OCI-LY3 (cell line): ENCODE data around the gene CSRNP3.

Source experiments
- H2AFZ ChIP-seq: fragments of 200-600, 300-600 bp; shearing (Covaris generic); 2 replicates; pipeline ENCODE4 v1.6.0; 2014; ENCODE audit warnings: antibody characterized with exemption, low read depth, low read length
- H3K27ac ChIP-seq: fragments of 200-600, 300-600 bp; sonication (generic); 2 replicates; pipeline ENCODE4 v1.5.1; 2014; ENCODE audit warnings: mild to moderate bottlenecking, low read length, moderate library complexity, mixed read lengths
- H3K27me3 ChIP-seq: fragments of 200-600, 300-600 bp; sonication (generic); 2 replicates; pipeline ENCODE4 v1.6.1; 2014; ENCODE audit warnings: low read depth, low read length, mixed read lengths
- H3K36me3 ChIP-seq: fragments of 200-600, 300-600 bp; sonication (generic); replicated peaks from 2 replicates; pipeline ENCODE3; 2014; ENCODE audit warnings: low read depth, low read length, mixed read lengths
- H3K4me1 ChIP-seq: fragments of 300-600, 200-600 bp; sonication (generic); 2 replicates; pipeline ENCODE4 v1.6.1; 2014; ENCODE audit warnings: low read length, mixed read lengths
- H3K4me2 ChIP-seq: fragments of 200-600, 300-600 bp; sonication (generic); 2 replicates; pipeline ENCODE4 v1.6.1; 2014; ENCODE audit warnings: low read length, mixed read lengths
- H3K4me3 ChIP-seq: fragments of 300-600, 200-600 bp; sonication (generic); 2 replicates; pipeline ENCODE4 v1.5.1; 2014; ENCODE audit warnings: antibody characterized with exemption, mild to moderate bottlenecking, low read length, moderate library complexity
- H3K79me2 ChIP-seq: fragments of 300-600, 200-600 bp; shearing (Covaris generic); 2 replicates; pipeline ENCODE4 v1.6.1; 2014; ENCODE audit warnings: mild to moderate bottlenecking, low read length, mixed read lengths
- H3K9ac ChIP-seq: fragments of 300-600, 200-600 bp; shearing (Covaris generic); 2 replicates; pipeline ENCODE4 v1.6.0; 2014; ENCODE audit warnings: mild to moderate bottlenecking, low read length, moderate library complexity
- H3K9me3 ChIP-seq: fragments of 200-600, 300-600 bp; shearing (Covaris generic); 2 replicates; pipeline ENCODE4 v1.6.1; 2014; ENCODE audit warnings: low read length, mixed read lengths; ENCODE audit not compliant: insufficient read depth
- H4K20me1 ChIP-seq: fragments of 200-600, 300-600 bp; sonication (generic); 2 replicates; pipeline ENCODE4 v1.6.1; 2016; ENCODE audit warnings: low read length, mixed read lengths; ENCODE audit not compliant: insufficient read depth
- EZH2phosphoT487 ChIP-seq: fragments of 200-600 bp; shearing (Covaris generic); IDR thresholded peaks from 2 replicates; pipeline ENCODE4 v1.6.1; 2018; ENCODE audit warnings: antibody characterized with exemption, mixed run types, low read depth
- TF ChIP-seq, protein P1 (sequence below): fragments of 200-600, 300-600 bp; sonication (generic); IDR thresholded peaks from 2 replicates; pipeline ENCODE4 v1.5.1; 2014; ENCODE audit warnings: antibody characterized with exemption, low read length, low read depth

The CSRNP3 gene

DNA sequence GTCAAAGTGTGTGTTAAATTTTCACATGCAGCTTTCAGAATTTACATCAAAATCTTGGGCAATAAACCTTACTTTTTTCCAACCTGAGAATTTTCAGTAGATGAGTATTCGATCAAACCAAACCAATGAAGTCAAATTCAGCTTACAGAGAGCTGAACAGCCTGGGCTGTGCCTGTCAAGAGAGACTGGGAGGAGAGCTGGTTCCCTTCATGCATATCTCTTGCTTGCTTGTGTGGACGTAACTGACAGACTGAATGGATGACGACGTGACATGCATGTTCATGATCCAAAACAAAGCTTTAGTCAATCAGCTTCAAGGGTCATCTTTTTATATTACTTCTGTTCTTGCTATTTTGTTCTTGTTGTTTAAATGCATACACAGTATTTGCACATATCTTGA lies 179.3 kb downstream of the CSRNP3 start:
- H3K9me3 ChIP-seq = no peaks in the 10 kb centered on the region
- no peak overlapping the region for H3K27ac ChIP-seq
- TF ChIP-seq, protein P1, sequence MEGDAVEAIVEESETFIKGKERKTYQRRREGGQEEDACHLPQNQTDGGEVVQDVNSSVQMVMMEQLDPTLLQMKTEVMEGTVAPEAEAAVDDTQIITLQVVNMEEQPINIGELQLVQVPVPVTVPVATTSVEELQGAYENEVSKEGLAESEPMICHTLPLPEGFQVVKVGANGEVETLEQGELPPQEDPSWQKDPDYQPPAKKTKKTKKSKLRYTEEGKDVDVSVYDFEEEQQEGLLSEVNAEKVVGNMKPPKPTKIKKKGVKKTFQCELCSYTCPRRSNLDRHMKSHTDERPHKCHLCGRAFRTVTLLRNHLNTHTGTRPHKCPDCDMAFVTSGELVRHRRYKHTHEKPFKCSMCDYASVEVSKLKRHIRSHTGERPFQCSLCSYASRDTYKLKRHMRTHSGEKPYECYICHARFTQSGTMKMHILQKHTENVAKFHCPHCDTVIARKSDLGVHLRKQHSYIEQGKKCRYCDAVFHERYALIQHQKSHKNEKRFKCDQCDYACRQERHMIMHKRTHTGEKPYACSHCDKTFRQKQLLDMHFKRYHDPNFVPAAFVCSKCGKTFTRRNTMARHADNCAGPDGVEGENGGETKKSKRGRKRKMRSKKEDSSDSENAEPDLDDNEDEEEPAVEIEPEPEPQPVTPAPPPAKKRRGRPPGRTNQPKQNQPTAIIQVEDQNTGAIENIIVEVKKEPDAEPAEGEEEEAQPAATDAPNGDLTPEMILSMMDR = no peak
- no peak for TF ChIP-seq EZH2phosphoT487
- no peak overlapping the region for H2AFZ ChIP-seq
- H4K20me1 ChIP-seq = no peaks in the 10 kb centered on the region
- H3K27me3 ChIP-seq = no peaks in the 10 kb centered on the region
- no peaks in the 10 kb centered on the region for H3K4me1 ChIP-seq
- H3K79me2 ChIP-seq = no peaks in the 10 kb centered on the region
- H3K9ac ChIP-seq = no peak overlapping the region
- no peak overlapping the region for H3K4me3 ChIP-seq
- H3K4me2 ChIP-seq = no peak overlapping the region
- H3K36me3 ChIP-seq = no peaks in the 10 kb centered on the region

GRCh38 chr2:165651233-165651632 lies 181.7 kb downstream of the CSRNP3 start:
- no peak overlapping the region for H3K4me3 ChIP-seq
- no peaks in the 10 kb centered on the region for H3K79me2 ChIP-seq
- no peak overlapping the region for H3K27ac ChIP-seq
- no peak overlapping the region for H3K4me2 ChIP-seq
- H2AFZ ChIP-seq = no peak overlapping the region
- no peaks in the 10 kb centered on the region for H4K20me1 ChIP-seq
- TF ChIP-seq EZH2phosphoT487 = no peak
- TF ChIP-seq, protein P1 = no peak
- H3K9me3 ChIP-seq = no peaks in the 10 kb centered on the region
- H3K4me1 ChIP-seq = no peaks in the 10 kb centered on the region
- no peaks in the 10 kb centered on the region for H3K36me3 ChIP-seq
- H3K9ac ChIP-seq = no peak overlapping the region
- H3K27me3 ChIP-seq = no peaks in the 10 kb centered on the region

DNA sequence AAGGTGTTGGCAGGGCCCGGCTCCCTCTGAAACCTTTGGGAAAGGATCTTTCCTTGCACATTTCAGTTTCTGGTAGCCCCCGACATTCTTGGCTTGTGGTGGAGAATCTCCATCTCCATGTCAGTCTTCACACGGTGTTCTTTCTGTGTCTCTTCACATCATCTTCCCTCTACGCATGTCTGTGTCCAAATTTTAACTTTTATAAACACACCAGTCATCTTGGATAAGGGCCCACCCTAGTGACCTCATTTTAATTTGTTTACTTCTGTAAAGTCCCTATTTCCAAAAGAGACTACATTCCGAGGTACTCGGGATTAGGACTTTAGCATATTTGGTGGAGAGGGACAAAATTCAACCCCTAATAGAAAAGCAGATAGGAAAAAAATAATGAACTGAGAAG lies 186.2 kb downstream of the CSRNP3 start:
- Histone ChIP-seq H3K36me3 (no peaks in the 10 kb centered on the region), H3K4me1 (no peaks in the 10 kb centered on the region), H3K4me2 (no peak overlapping the region), H3K9me3 (no peaks in the 10 kb centered on the region), H3K79me2 (no peaks in the 10 kb centered on the region), H2AFZ (no peak overlapping the region), H3K4me3 (no peak overlapping the region), H3K9ac (no peak overlapping the region), H3K27me3 (no peaks in the 10 kb centered on the region), H3K27ac (no peak overlapping the region), H4K20me1 (no peaks in the 10 kb centered on the region)
- TF ChIP-seq, protein P1 = no peak
- TF ChIP-seq EZH2phosphoT487 = no peak

DNA sequence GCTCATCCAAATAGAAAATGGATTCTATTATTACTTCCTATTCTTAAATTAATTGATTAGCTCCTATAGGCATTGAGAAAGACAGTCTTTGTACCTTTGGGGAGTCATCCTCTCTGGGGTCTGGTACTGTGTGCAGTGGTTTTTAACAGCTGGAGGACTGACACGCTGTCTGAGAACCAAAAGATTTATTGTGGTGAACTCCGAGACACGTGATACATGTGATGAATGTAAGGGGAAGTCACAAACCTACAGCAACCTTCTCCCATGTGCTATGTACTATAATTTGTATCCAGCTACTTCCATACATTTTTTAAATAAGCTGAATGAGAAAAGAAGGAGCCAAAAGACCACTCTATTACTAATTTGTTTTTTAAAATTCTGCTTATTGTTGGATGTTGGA lies 190.9 kb downstream of the CSRNP3 start:
- Histone ChIP-seq H3K4me3 (no peak overlapping the region), H3K27ac (no peak overlapping the region), H4K20me1 (no peaks in the 10 kb centered on the region), H3K4me1 (no peaks in the 10 kb centered on the region), H3K36me3 (no peaks in the 10 kb centered on the region), H3K4me2 (no peak overlapping the region), H3K27me3 (no peaks in the 10 kb centered on the region), H3K9me3 (no peaks in the 10 kb centered on the region), H3K9ac (no peak overlapping the region), H3K79me2 (no peaks in the 10 kb centered on the region), H2AFZ (no peak overlapping the region; the same call in 1 of the 2 replicates)
- TF ChIP-seq EZH2phosphoT487 = no peak
- TF ChIP-seq, protein P1 = no peak
